ENCODE measurements around the gene NBPF1. TPM values are rescaled to one million over a fixed set of nuclear protein-coding genes. Genes with fewer than 3 reads are reported as not detected.
"Not testable (repeated sequence)": the region's sequence is repeated elsewhere in the genome, so short reads cannot be mapped to it uniquely, and the experiment has no call there.

NBPF1 gene
- total RNA-seq, 1 donor from 2014 or later = 25.8 TPM

DNA sequence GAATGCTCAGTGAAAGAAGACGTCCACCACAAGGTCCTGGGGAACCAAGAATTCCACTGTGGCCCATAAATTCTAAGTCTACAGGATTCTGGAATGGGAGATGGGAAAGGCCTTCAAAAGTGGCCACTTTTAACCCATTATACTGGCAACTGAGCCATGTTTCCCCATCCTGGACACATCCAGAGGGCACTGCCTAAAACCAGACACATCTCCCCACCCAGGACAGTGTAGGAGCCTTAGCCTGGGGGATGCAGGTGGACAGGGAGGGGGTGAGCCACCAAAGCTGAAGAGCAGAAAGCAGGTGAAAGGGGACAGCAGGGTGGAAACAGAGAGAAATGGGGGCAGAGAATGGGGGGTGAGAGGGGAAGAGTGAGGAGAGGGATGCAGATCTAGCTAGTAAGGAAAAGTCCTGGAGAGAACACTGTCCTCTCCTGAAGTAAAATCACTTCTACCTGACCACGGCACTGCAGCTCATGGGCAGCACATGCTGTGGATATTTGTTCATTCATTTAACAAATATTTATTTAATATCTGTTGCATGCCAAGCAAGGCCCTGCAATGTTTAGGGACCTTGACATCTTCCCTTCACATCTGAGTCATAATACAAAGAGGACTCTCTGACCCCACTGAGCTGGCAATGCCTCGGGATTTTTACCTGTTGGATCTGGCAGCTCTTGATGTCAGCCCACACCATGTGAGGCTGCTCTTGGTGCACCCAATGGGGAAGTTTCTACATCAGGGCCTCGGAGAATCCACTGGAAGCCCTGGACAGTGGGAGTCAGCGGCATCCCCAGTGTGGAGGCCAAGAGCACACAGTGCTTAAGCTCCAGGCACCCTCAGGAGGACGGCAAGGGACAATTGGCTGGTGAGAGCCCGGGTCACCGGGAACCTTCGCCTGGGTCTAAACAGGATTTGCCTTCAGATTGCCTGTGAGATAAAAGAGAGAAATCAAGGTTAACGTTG lies 5.2 kb downstream of the NBPF1 start:
- DNase-seq (ENCODE audit: low spot score) = peak; percentile 90

DNA sequence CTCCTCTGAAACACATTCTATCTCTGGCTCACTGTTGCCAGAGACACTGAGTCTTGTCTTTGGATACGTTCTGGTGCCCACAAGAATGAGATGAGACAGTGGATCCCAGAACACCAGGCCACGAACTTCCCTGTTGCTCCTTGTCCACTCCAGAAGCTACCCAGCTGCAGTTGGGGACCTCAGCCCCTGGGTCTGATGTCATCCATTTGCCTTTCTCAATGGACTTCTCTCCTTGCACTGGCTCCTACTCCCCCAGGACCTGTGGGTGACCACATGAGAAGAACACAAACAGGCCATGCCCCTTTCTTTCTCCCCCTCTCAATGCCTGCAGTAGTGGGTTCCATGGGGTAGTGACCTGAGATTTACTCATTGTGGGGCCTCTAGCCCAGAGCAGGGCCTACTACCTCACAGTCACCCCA lies 5.9 kb downstream of the NBPF1 start:
- peak; percentile 90 for DNase-seq (ENCODE audit: low spot score)

DNA sequence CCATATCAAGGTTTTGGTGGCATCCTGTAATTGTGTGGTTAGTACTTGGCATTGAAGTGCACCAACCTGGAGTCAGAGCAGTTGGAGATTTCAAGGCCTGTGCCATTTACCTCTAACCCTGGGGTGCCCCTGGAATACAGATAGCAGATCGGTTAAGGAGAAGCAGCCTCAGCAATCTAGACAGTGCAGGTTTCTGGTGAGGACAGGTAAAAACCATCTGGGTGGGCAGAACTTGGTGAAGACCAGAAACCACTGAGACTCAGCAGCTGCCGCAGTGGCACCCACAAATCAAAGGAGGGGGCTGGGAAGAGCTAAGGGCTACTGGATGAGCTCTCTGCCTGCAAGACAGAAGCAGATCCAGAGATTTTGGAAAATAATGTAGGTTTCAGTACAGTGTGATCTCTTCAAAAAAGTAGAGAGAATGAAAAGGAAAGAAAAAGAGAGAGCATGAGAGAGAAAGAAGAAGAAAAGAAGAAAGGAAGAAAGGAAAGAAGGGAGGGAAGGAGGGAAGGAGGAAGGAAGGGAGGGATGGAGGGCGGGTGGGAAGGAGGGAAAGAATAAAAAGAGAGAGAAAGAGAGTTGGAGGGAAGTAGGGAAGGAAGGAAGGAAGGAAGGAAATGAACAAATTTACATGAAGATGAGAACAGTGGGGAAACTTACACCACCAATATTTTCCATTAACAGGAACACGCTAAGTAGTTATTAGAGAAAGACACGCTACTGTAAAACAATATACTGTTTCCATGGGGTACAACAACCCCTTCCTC lies 6.5 kb downstream of the NBPF1 start:
- DNase-seq (ENCODE audit: low spot score) = peak; percentile 89

DNA sequence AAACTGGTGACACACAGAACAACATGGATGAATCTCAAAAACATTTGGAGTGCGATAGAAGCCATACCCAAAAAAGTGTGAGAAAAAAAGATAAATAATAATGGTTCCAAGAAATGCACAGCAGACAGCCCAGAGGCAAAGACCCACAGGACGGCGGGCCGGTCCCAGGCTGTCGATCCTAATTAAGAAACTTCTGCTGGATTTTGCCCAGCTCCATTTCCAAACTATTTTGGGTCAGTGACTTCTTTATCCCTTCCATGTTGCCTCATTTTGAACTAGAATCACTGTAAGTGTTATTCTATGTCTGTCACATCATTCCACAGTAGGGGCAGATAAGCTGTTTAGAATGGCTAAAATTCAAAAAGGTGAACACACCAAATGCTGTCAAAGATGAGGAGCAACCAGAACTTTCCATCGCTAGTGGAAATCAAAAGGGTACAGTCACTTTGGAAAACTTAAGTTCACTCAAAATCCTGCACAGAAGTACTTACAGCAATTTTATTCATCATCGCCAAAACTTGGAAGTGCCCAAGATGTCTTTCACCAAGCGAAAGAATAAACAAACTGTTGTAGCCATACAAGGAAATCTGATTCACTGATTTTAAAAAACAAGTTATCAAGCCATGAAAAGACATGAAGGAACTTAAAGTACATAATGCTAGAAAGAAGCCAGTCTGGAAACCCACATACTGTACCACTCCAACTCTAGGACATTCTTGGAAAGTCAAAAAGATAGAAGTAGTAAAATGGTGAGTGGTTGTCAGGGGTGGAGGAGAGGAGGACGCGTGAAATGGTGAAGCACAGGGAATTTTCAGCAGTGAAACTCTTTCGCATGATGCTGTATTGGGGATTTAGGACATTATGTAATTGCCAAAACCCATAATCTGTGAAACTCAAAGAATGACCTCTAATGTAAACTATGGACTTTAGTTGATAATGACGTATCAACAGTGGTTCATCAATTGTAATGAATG lies 7.5 kb downstream of the NBPF1 start:
- DNase-seq (ENCODE audit: low spot score) = no peak

DNA sequence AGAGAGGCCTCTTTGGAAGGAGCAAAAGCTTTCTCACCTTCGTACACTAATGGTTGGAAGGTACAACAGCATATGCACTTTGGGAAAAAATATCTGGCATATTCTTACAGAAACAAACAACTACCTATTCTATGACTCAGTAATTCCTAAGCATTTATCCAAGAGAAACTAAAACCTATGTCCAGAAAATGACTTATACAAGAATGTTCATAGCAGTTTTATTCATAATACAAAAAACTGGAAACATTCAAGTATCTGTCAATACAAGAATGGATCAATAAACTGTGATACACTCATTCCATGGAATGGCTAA lies 8.2 kb downstream of the NBPF1 start:
- DNase-seq (ENCODE audit: low spot score) = no peak

DNA sequence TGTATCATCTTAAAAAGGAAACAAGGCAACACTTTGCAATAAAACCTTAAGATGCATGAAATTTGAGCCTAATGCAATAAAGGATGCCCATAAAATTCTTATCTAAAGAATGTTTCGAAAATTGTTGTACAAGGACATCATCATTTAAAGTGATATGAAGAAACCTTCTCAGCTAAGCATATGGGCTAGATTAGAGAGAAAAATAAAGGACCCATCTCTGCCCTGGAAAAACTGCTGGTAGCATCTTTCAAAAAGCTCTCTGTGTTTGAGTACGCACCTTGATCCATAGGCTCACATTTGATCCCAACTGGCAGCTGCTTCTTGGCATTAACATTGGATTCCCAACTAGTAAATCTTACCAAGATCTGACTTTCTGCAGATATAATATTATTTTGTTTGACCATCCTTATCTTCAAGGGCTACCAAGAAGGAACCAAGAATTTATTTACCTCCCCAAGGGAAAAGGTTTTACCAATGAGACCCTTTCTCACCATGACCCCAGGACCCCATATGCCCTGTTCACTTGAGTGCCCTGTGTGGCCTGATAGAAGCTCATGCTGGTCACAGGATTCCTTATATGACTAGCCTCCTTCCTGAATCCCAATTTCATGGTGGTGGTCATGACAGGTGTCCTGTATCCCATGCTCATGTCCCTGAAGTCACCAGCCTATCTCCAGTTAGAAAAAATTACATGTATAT lies 8.7 kb downstream of the NBPF1 start:
- not testable (repeated sequence) for DNase-seq (ENCODE audit: low spot score)

DNA sequence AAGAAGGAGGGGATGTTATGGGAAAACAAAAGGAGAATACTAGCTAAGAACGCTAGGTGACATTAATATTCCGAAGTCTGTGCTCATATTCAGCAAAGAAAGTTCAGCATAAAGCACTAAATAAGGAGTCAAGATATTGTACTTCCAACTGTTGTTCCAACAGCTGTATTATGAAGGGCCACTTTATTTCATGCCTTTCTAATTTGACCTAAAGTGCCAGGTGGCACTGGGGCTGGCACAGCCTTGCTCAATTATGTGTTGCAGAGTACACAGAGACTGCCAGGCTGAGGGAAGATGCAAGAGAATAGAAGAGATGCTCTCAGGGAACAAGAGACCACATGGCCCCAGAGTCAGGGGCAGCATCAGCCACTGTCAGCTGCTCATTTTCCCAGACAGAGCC lies 9.7 kb downstream of the NBPF1 start:
- DNase-seq (ENCODE audit: low spot score) = not testable (repeated sequence)

DNA sequence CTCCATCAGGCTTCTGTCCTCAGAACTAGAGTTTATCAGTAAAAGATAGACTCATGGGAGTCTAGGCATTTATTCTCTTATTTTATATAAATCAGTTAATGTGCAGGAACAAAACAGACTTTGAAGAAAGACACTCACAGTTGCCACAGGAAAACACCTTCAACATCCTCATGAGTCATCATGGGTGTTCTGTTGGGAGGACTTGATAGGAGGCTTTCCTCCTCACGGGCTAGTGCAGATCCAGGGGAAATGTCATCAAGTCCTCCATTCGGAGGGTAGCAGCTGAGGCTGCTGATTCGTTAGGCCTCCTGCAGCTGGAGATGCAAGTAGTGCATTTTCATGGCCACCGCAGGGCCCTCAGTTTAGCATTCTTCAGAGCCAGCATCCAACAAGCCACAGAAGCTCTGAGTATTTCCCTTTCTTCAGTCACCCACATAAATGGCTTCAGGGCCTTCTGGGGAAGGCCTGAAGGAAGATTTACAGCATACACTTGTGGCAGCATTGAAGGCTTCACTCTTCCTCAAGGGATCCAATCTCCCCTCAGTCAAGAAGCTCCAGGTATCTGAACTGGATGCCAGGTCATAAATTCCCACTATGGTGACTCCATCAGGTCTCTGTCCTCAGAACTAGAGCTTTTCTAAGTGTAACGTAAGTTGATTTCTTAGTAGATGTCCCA lies 10.9 kb downstream of the NBPF1 start:
- not testable (repeated sequence) for DNase-seq (ENCODE audit: low spot score)

DNA sequence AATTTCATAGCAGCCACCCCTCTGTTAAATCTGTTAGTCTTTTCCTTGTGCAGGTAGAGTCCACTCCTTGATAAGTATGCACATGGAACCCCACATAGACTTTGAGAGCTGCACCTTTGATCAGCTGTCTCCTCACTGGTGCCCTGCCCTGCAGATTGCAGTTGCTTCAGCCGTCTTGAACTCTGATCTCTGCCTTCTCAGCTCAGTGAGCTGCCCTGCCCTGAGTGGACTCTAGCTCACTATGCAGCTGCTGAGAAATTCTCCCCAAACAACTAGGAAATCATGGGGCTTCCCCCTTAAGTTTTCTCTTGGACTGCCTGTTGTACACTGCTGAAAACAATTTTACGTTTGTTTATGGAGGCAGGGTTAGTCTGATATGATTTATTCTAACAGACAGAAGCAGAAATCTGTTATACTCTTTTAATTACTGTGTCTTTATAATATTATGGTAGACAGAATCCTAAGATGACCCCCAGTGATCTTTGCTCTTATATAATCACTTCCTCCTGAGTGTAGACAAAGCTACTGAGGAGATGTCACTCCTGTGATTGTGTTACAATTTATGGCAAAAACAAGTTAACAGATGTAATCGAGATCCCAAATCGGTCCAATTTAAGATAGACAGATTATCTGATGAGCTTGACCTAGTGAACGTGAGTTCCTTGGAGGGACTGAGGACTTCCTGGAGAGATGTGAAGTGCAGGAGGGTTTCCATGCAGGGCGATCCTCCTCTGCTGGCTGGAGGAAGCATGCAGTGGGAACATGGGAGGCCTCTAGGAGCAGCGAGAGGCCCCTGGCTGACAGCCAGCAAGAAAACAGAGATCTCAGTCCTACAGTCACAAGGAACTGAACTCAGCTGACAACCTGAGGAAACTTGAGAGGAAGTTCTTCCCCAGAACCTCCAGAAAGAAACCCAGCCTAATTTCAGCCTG lies 12.2 kb downstream of the NBPF1 start:
- DNase-seq (ENCODE audit: low spot score) = not testable (repeated sequence)

DNA sequence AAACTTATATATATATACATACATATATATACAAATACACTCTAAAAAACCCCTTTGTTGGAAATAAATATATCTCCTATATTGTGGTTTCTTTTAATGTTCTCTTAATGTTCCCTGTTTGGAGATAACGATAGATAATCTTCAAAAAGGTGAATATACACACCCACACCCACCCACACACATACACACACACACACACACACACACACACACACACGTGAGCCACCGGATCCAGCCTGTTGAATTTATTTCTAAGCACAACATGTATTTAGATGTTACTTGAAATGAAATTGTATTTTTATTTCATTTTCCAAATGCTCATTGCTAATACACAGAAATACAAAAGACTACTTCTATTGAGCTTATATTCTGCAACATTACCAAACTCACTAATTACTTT lies 14.0 kb downstream of the NBPF1 start:
- not testable (repeated sequence) for DNase-seq (ENCODE audit: low spot score)

DNA sequence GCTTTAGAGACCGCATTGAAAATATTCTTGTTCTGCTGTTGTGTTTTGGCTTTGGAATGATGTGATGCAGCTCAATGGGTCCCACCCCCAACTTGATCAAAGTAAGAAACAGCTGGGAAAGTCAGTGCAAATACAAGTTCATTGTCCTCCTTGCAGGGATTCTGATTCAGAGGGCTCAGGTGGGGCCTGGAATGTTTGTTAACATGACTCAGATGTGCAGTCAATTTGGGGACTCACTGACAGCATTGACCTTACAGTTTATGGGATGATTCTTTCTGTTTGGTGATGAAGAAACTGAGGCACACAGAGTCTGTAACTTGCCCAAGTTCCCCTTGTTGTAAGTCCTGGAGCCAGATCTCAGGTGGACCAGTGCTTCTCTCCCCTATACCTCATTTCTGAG lies 18.1 kb downstream of the NBPF1 start:
- DNase-seq (ENCODE audit: low spot score) = not testable (repeated sequence)

DNA sequence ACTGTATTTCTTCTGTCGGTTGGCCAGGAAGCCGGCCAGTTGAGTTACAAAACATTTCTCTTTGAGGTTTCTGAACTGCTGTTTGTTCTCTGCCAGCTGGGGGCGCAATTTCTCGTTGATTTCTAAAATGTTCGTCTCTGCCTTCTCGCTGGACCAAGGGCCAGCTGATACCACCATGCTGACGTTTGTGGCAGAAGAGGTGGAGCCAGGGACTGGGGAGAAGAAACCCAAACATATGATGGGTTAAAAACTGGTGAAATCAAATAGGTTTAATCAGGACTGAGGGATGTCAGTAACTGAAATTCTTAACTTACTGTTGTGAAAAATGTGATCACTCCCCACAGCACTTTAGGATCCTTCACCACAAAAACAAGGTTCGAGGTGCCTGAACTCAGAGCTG lies 21.5 kb downstream of the NBPF1 start:
- not testable (repeated sequence) for DNase-seq (ENCODE audit: low spot score)

DNA sequence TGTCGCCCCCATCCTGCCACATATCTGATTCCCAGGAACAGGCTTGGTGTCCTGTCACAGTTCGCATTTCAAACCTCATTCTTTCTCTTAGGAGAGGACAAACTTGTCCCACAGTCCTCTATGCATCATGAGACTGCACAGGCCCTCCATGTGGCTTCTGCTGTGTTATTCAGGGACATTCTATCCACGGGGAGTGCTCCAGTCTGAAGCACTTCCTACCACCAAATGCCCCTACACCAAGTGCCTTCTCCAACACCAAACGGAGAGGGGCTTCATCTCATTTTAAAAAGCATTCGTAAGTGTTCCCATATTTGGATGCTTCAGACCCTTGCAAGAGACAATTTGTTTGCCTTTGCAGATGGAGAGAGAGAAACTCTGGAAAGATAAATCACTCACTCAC lies 25.3 kb downstream of the NBPF1 start:
- not testable (repeated sequence) for DNase-seq (ENCODE audit: low spot score)

DNA sequence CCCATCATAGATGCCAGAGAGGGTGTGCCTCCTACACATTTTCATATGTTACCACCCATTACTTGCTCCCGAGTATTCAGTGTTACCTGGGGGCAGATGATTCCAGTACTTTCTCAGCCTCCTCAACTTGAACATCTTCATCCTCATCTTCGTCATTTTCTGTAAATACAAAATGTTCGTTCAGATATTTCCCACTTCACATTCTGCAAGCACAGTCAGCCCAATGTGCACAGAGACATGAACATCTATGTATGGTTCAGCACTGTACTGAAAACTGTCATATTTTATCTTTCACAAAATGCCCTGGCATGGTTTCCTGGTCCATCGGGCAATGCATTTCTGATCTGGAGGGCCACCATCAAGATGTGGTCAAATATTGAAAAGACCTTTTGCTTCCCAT lies 25.7 kb downstream of the NBPF1 start:
- DNase-seq (ENCODE audit: low spot score) = not testable (repeated sequence)

DNA sequence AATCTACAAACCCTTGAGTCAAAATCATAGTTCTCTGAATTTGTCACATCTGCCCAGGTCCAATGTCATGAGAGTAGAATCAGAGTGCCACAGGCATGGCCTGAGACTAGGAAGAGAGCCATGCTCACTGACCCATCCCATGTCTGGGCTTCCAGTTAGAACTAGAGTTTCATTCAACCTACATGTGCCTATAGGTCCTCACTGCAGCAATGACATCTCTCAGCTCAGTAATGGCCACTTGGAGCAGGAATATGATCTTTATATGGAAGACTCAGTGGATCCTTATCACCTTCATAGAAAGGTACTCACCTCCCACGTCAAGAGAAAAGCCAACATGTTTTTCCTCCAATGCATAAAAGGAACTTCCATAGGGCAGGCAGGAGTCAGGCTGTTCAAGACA lies 48.0 kb downstream of the NBPF1 start:
- DNase-seq (ENCODE audit: low spot score) = not testable (repeated sequence)

DNA sequence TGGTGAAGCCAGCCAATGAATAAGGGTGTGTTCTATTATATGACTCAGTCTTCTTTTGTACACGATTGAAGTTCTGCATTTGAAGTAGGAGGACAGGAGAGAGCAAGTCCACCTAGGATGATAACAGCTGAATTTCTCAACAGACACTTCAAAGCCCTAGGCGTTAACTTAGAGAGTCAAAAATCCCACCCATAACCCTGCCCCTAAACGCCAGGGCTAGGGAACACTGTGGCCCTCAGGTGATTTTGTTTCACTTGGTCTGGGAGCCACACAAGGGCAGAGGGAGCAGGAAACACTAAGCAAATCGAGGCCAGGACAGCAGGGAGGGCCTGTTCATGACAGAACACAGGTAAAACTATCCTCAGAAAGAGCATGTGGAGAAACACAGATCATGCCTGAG lies 52.3 kb downstream of the NBPF1 start:
- not testable (repeated sequence) for DNase-seq (ENCODE audit: low spot score)

DNA sequence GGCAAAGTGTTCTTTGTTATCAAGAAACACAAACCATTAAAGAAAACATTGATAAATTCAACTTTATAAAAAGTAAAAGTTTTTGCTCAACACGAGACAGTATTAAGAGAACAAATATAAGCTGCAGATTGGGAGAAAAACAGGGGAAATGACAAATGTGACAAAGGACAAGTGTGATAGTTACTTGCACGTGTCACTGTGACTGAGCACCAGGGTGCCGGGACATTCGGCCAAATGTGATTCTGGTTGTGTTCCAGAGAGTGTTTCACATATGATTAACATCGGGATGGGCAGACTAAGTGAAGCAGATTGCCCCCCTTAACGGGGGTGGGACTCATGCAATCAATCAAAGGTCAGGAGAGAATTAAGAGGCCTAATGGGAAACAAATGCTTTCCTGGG lies 52.9 kb downstream of the NBPF1 start:
- DNase-seq (ENCODE audit: low spot score) = not testable (repeated sequence)

DNA sequence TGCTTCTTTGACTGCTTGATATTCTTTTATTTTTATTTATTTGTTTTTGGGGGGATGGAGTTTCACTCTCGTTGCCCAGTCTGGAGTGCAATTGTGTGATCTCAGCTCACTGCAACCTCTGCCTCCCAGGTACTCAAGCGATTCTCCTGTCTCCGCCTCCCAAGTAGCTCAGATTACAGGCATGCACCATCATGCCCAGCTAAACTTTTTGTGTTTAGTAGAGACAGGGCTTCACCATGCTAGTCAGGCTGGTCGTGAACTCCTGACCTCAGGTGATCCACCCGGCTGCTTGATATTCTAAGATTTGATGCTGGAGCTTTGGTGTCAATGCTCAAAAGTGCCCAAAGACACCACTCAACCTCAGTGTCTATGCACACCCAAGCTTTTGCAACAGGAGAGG lies 53.7 kb downstream of the NBPF1 start:
- DNase-seq (ENCODE audit: low spot score) = not testable (repeated sequence)

DNA sequence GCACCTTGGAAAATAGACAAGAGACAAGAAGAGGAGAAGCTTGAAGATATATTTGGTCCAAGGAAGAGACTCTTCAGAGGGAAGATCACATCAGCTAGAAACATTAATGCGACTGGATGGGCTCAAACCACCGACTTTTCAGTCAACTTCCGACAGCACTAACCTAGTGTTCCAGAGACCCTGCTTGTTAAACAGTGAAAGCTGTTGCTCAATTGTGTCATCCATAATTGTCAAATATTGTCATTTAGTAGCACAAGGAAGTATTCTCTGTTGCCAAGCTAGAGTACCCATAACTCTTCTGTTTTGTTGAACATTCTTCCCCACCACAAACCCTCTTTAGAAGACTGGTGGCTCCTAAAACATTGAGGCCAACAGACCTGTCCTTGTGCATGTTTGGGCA lies 56.3 kb downstream of the NBPF1 start:
- not testable (repeated sequence) for DNase-seq (ENCODE audit: low spot score)
